Activated T-helper 9 cell treated with anti-CD3 and anti-CD28 coated beads, Interleukin-2, amount 50 U/mL, for 16 hours (primary cell): ENCODE data around the gene ATP1A1.
A peak's percentile ranks its signal among the peaks of the same experiment; 100 is the strongest.

Experiments used
- DNase-seq: peaks from one replicate; pipeline ENCODE4 v3.0.0-alpha.2; 2020; ENCODE audit warnings: low read depth

The ATP1A1 gene

DNA sequence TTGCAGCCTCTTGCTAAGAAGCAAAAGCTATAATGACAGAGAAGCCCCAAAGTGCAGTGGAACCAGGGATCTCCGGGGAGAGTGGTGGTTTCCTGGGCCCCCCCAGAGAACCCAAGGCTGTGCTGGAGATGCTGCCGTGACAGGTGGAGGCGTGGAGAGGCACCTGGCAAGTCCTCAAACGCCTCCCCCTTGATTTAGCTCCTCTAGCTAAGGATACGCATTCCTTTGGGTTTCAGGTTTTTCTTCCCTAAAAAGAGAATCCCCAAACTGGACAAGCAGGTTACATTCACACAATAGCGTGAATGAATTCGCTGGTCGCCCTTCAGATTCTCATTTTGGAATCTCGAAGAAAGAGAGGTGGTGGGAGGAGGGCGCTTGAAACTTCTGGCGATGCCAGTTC lies 853 bp upstream of the ATP1A1 start:
- DNase-seq, result no peak

DNA sequence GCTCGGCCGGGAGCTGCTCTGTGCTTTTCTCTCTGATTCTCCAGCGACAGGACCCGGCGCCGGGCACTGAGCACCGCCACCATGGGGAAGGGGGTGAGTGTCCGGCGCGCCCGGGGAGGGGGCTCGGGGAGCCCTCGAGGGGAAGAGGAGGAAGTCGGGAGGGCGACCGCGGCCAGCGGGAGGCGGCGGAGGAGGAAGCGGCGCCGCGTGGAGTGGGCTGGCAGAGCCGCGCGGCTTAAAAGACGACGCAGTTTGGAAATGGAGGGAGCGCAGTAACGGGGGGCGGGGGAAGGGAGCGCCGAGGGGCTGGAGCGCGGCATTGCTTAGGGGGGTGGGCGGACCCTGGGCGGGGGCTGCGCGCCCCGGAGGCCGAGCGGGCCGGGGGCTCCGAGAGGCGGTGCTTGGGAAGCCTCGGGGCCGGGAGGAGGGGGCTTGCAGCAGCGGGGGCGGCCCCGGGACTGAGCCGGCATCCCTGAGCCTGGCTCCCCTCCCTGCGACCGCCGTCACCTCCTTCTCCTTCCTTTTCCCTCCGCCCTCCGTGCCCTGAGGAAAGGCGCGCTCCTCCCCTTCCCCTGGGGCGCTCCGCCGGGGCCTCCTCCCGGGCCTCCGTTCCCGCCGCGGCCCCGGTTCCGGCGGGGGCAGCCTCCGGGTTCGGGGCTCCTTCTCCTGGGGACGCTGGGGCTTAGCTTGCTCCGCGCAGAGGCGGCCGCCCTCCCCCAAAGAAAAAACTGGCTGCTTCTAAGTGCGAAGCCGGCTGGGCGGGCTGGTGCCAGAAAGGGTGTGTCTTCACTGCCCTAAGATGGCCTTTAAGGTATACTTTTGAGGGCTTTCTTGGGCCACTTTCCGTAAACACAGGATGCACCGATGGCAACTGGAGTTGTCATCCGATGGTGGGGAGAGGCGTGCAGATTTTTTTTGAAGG lies 648 bp downstream of the ATP1A1 start:
- DNase-seq, result peak; percentile 47

DNA sequence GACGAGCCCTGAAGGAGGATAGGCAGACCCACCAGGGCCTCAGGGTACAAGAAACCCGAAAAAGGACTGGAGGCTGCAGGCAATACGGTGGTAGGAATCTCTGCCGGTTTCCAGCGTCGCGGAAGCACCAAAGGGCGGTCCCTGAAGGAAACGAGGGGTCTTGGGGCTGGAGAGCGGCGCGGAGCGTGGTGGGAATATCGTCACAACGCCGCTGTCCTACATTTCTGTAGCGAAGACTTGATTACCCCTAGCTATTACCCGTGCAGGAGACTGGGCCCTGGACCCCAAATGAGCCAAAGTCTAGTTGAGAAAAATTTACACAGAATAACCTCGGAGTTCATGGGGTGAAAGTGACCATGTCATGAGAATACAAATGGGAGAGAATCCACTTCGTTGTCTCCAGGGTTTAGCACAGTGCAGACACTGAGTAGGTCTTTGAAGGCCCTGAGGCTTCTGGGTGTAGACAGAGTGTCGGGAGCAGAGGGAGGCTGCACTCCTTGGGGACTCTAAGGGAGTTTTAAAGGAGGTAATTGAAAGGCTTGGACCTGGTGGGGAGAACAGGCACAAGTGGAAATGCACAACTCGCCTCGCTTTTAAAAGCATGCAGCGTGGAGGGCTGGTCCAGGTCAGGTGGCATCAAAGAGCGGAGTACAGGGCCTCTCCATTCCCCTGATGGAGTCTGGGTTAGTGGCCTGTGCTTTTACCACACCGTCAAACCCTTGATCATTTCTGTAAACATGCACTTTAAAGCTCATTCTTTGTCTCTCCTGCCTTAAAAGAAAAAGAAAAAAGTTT lies 1.5 kb downstream of the ATP1A1 start:
- DNase-seq, result no peak

DNA sequence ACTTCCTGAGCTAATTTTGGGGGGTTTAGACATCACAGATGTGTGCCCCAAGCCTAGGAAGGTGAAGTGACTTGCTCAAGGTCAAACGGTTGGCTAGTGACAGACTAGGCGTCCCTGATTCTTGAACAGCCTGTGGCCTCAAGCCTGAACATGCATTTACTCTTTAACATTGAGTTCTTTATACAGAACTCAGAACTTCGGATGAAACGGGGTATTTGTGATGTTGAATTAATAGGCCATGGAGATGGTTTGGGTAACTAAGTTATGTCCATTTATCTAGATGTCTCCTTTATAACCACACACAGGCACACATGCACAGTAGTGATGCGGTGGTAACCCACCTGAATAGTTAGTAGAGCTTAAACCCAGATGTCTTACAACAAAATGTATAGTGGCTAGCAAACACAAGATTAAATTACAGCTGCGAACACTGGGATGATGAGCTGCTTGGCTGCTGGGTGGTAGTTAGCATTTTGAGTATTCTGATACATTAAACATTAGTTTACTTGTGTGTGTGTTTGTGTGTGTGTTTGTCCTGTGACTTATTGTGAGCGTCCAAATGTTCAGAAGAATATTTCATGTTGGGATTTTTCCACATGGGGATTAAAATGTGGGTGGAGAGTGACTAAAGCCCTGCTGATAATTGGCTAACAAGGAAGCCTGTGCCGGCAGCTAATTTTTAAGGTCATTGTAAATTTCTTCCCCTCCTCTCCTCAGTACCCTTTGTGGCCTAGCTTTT lies 2.3 kb downstream of the ATP1A1 start:
- DNase-seq, result no peak

DNA sequence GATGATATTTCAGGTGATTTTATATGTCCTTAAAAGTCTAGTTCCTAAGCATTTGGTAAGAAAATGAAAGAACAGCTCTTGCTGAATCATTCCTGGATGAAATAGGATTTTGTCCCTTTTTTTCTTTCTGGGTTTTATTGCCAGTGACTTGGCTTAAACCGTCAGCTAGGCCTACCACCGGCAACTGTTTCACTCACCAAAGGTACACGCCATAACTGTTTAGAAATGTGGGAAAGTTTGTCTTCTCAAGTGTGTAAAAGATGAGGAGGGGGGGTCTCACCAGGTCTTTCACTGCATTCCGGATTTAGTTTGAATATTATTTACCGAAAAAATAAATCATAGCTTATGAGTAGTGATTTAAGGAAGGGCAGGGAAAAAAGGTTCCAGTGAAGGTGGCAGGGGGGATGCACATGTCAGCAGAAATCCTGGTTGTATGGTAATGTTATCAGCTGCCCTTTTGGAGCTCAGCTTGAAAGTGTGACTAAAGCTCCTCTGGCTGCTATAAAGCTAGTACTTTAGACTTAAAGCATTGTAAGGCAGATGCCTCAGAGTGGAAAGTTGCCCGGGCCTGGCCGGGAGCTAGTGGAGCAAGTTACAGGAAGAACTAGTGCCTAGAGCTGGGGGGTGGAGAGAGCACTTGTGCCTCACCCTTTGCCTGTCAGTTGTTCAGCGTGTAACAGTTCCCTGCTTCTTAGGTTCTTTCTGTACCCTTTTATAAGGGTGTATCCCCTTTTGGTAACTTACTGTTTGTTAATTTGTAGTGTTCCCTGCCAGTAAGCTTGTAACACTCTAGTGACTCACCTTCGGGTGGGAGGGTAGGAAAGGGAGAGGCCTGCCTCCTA lies 3.1 kb downstream of the ATP1A1 start:
- no peak for DNase-seq

DNA sequence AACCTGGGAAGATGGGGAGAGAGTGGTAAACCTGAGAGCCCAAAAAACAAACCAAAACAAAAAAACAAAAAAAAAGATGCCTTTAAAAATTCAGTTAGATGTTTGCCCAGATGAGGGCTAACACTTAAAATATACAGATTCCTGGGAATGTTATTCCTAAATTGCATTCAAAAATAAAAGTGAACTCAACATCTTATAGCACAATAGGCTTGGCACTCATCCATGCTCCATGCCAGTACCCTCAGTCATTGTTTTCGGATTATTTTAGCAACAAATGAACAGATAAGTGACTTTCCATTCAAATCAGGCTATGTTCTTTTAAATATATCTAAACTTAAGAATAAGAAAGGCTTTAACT lies 3.7 kb downstream of the ATP1A1 start:
- DNase-seq, result no peak

DNA sequence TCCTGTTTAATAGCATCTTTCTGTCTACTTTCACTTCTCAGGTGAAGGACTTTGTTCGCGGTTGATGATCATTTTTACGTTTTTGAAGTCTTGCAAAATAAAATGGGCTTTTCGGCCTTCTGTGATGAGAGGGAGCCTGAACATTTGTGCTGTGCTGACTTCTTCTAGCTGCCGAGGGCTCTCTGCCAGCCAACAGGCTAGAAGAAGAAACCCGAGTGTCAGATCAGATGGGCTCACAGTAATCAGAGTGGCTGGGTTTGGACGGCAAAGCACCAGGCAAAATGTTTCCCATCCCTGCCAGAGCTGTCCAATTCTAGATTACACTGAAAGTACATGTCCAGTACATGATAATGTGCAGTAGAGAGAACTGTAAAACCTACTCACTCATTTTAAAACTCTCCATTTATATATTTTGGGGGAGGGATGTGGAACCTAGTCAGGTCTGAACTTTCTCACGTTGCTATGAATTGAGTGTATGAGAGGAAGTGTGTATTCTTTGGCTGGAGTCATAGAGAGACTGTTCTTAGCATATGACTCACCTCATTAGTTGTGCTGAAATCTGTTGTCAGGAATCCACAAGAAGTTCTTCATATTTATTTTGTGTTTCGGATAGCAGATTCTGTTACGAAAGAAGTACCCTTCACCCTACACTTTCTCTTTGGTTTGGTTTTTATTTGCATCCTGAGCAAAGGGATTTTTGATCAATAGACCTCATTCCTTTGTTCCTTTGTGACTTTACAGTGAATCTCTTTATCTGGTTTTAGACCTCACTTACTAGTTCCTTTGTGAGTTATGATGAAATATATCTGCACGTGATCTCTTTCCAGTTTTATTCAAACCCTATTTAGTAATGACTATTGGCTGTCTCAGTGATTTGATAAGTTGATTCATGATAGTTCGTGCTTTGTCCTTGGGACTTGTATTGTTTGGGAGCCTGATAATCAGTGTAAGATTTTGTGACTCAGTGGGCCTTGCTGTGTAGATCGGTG lies 4.8 kb downstream of the ATP1A1 start:
- no peak for DNase-seq

DNA sequence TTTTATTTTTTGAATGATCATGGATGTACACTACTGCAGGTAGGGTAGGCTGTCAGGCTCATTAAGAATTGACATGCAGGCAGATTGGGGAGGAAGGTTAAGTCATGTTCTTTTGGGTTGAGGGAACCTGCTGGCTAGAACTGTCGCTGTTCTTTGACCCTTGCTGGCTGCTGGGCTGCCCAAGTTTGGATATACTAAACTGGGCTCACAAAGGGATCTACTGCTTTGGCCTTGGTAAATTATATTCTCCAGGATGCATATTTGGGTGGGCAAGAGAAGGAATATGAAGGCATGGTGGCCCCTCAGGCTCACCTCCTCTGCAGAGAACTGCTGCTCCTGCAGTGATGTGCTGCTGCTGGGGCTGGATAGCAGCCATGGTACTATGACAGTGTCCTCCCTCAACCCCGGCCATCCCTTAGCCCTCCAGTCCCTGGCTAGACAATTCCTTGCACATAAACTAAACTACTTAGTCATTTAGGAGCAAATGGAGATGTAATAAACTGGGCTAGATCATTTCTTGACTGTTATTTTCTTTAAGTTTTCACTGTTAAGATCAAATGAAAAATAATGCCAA lies 6.1 kb downstream of the ATP1A1 start:
- no peak for DNase-seq

DNA sequence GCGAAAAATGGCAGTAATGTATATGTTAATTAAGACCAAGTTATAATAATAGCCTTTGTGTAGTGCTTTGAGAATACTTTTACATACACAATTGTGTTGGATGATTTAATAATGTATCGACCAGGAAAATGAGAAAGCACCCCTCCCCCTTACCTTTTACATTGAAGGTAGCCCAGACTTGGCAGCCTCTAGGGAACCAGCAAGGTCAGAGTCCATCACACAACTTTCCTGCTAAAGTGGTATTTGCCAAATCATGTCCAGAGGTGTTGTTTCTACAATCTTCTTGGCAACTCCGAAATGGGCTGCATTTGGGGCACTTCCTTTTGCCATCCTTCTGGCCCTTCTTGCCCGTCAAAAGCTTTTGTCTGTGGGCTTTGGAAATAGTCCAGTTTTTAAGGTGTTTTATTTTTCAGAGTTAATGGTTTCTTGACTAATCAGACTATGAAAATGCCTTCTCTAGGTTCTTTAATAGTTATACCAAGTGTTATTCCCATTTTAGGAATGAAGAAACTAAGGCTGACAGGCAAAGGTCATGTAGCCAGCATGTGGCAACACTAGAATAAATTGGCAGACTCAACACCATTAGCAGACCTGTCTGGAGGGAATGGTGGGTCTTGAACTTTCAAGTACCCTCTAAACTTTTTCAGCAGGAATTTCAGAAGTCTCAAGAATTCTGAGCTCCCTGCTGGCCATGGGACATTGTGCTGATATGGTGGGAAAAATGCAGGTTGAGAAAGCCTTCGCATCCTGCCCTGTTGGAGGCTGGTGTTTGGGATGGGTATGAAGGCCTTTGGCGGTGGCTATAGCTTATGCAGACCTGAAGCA lies 6.8 kb downstream of the ATP1A1 start:
- no peak for DNase-seq

DNA sequence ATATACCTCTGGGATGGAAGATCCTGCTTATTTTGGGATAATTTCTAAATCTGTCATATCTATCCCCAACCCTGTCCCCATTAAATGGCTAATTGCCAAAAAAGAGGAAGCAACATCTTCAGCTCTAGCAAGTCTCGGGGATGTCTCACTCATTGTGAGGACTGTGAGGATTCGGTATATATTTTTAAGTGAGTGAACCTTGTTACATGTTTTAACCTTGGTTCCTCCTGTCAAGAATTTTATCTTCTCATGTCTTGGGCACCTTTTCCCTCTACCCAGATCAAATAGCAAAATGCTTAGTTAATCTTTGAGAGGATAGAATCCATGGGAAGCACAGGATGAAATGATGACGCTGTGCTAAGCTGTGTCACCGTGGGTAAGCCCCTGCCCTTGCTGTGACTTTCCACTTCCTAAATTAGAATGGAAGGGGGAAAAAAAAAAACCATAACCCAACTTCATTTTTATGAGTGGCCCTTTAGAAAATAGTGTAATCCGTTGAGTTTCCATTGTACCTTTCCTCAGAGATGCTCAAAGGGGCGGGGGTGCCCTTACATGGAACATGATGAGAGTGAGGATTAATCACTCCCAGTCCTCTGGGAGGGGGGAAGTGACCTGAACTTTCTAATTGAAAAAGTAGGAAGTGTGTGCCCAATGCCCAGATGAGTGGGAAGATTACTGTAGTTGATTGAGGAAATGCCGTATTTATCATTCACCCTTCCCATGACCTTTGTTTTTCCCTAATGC lies 7.6 kb downstream of the ATP1A1 start:
- no peak for DNase-seq

DNA sequence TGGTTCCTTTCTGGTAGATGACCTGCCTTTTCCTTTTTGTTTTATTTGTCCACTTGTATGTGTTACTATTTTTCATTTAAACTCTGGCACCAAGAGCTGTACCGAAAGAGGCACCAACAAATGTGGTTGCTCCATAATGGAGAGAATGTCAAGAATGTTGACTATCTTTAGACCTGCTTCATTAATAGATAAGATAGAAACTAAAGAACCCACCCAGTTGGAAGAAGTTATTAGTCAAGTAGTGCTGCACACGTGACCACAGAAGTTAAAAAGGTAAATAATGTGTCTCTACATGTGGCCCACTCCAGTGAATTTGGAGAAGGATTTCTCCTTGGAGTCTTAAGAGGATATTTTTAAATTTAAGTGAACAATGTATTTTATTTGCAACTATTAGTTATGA lies 9.3 kb downstream of the ATP1A1 start:
- DNase-seq, result no peak

DNA sequence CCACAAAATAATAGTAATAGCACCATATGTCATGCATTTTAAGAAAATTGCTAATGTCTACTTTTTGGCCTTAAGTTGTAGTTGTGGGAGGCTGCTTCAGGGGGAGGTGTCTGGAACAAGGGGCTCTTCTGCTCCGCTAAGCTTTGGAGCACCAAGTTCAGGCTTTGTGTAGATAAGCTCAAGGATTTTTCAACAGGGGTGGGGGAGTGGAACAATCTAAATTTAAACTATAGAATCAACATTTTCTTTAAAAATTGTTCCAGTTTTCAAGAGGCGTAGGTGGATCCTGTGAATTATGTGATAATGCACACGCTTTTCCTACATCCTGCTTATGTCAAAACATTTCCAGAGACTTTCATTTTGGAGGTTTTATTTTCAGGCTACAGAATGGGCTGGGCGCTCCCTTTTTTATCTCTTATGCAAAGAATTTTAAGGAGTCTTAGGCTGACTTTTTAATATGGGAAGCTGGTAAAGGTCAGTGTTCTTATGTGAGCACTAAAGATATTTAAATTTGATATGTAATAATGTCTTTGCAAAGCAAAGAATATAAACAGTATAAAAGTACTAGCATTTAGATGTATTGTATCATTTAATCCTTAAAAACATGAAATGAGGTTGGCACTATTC lies 9.9 kb downstream of the ATP1A1 start:
- no peak for DNase-seq

DNA sequence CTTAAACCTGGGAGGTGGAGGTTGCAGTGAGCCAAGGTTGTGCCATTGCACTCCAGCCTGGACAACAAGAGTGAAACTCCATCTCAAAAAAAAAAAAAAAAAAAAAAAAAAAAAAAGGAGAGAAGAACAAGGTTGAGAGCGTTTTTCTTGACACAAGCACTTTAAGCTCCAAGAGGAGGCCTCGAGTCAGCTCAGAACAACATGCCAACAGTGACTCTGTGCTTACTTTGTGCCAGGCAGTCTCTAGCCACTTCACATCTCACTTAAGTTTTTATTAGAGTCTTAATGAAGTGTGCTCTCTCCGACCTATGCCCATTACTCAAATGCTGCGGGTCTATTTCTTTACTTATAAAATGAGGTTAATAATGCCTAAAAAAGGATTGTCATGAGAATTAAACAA lies 13.0 kb downstream of the ATP1A1 start:
- no peak for DNase-seq

DNA sequence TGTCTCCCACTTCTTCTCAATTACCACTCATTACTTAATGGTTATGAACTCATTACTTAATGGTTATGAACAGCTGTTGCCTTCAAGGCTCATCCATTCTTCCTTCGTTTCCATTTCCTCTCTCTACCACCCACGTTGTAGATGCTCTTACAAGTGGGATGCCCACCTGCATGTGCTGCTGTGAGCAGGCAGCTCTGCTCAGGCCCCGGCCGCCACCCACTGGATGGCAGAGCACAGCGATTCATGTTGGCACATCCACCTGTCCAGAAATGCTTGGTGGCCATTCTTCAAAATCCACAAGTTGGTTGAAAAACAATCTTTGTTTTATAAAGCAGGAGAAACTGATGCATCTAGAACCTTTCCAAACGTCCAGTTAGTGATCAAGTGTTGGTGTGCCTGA lies 14.5 kb downstream of the ATP1A1 start:
- no peak for DNase-seq

DNA sequence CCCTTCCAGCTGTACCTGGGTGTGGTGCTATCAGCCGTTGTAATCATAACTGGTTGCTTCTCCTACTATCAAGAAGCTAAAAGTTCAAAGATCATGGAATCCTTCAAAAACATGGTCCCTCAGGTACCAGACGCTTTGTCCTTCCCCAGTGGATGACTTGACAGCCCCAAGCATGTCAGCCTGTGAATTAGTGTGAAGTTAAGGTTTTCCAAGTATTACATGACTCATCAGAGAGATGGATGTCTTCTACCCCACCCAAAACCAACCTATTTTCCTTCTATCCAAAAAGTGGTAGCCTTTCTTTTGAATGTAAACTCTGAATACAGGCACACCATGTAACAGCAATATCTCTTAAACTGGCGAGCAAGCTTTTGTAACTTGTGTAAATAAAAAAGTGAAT lies 15.1 kb downstream of the ATP1A1 start:
- no peak for DNase-seq

DNA sequence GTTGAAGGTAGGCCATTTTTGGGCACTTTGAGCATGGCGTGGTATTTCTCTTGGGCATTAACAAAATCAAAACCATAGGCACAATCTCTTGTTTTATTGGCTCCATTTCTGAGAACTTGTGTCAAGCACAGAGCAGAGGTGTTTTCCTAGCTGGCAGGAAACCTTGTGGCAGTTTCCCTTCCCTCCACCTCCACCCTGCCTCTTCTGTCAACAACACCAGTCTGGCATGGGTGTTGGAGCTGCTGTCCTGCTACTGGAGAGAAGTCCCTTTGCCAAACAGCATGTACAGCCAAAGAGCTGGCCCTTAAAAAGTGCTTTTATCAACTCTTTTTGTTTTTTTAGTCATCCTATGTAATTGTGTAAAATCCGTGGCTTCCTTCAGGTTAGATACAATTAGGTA lies 16.0 kb downstream of the ATP1A1 start:
- DNase-seq, result no peak

DNA sequence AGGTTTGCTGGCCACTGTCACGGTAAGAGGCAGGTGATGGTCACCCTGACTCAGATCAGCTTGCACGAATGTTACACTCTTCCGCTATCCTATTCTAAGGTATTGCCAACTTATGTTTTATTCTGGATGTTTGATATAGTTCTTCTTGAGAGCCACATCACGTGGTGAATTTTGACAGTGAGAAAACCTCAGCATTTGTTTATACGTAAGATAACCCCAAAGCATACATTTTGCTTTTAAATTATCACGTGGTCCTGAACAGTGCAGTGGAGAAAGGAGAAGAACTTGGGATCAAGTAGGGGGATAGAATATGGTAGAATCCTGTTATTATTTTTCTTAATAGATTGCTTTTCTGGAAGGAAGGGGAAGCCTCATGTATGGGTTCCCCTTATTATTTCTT lies 16.6 kb downstream of the ATP1A1 start:
- DNase-seq, result no peak

DNA sequence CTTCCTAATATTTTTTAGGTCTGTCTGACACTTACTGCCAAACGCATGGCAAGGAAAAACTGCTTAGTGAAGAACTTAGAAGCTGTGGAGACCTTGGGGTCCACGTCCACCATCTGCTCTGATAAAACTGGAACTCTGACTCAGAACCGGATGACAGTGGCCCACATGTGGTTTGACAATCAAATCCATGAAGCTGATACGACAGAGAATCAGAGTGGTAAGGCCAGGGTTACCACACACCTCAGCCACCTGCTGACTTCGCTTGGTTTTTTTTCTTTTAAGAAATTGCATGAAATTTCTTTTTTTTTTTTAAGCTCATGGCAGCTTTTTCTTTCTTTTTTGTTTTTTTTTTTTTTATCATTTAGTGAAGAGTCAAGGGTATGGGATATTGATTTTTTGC lies 17.2 kb downstream of the ATP1A1 start:
- DNase-seq, result peak; percentile 37
